Measurements from ENCODE around the gene DDX47.
"Not testable (repeated sequence)": the region's sequence is repeated elsewhere in the genome, so short reads cannot be mapped to it uniquely, and the experiment has no call there.

DDX47 gene

DNA sequence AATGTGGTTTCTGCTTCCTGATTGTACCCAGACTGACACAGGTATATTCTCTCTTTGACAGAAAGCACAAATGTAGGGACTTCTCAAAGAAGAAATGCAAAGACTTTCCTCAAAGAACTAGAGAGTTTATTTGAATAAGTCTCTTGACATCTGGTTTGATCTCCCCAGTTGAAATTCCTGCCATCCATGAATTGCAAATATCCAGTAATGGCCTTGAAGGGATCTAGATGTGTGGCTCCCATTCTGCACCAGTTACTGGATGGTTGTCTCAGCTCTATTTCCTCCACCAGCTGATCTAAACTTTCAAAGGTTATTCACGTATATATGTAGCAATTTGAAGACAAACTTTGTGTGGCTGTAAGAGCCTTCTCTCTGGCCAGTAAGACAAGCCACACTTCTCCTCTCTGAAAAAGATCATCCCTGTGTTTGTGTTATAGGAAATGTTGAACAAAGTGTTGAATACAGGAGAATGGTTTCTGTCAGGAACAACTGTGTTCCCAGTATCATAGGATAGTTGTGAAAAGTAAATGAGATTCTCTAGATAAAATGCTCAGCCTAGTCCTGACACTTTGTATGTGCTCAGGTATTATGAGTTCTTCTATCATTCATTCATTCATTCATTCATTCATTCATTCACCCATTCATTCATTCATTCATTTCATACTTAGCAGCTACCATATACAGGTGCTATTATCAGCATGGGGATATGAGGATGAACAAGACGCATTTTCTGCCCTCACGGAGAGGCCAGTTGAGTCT is 55.5 kb downstream of the DDX47 start:
- H3K27me3 ChIP-seq (ENCODE audit: control insufficient read depth, insufficient read depth, low read length, poor library complexity, severe bottlenecking): no peaks in the 10 kb centered on the region
- no peak overlapping the region for H3K4me3 ChIP-seq (ENCODE audit: insufficient read depth, low read depth, low read length)
- no peaks in the 10 kb centered on the region for H3K9me3 ChIP-seq (ENCODE audit: control insufficient read depth, low read length)
- no peak overlapping the region for H3K27ac ChIP-seq (ENCODE audit: insufficient read depth, low read depth, low read length, poor library complexity, severe bottlenecking)
- 80 to 87% methylated on average over 3 of the region's 3 CpGs for WGBS, 2 experiments
- H3K36me3 ChIP-seq (ENCODE audit: control insufficient read depth, insufficient read depth, low read length): no peaks in the 10 kb centered on the region
- no peaks in the 10 kb centered on the region for H3K4me1 ChIP-seq (ENCODE audit: control insufficient read depth, insufficient read depth, low read length)

DNA sequence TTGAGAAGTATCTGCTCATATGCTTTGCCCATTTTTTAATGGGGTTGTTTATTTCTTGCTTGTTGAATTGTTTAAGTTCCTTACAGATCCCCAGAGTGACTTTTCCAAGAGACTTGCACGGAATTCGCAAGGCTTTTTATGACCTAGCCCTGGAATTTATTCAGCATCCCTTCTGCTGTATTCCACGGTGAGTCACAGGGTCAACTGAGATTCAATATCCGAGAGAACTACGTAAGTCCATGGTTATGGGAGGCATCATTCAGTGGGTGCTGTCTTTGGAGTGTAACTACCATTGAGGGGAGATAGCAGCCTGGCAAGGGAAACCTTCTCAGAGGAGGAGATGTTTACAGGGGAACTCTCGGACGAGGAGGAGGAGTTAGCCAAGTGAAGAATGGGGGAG is 57.3 kb downstream of the DDX47 start:
- Histone ChIP-seq H3K4me1 (ENCODE audit: control insufficient read depth, insufficient read depth, low read length) (peaks cover 6% of the 10 kb centered on the region), H3K36me3 (ENCODE audit: control insufficient read depth, insufficient read depth, low read length) (no peaks in the 10 kb centered on the region), H3K9me3 (ENCODE audit: control insufficient read depth, low read length) (no peaks in the 10 kb centered on the region), H3K4me3 (ENCODE audit: insufficient read depth, low read depth, low read length) (no peak overlapping the region), H3K27me3 (ENCODE audit: control insufficient read depth, insufficient read depth, low read length, poor library complexity, severe bottlenecking) (no peaks in the 10 kb centered on the region), H3K27ac (ENCODE audit: insufficient read depth, low read depth, low read length, poor library complexity, severe bottlenecking) (no peak overlapping the region)
- WGBS, 2 experiments: 91 to 94% methylated on average over 7 of the region's 7 CpGs

DNA sequence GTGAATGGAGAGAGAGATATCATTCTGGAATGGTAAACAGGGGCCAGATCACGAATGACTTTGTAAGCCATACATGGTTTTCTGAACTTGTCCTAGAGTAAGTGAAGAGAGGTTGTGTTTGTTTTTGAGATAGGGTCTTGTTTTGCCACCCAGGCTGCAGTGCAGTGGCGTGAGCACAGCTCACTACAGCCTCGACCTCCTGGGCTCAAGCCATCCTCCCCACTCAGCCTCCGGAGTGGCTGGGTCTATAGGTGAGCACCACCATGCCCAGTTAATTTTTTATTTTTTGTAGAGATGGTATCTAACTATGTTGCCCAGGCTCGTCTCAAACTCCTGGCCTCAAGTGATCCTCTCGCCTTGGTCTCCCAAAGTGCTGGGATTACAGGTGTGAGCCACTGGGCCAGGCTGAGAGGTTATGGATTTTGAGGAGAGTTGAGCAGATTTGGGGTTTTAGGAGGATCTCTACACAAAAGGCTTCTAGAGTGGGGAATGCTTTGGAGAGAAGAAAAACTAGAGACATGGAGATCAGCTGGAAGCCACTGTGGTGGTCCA is 58.5 kb downstream of the DDX47 start:
- H3K36me3 ChIP-seq (ENCODE audit: control insufficient read depth, insufficient read depth, low read length): no peaks in the 10 kb centered on the region
- H3K9me3 ChIP-seq (ENCODE audit: control insufficient read depth, low read length): no peaks in the 10 kb centered on the region
- WGBS, 2 experiments: 94% methylated on average over 6 of the region's 6 CpGs
- H3K4me1 ChIP-seq (ENCODE audit: control insufficient read depth, insufficient read depth, low read length): peaks cover 6% of the 10 kb centered on the region
- no peak overlapping the region for H3K4me3 ChIP-seq (ENCODE audit: insufficient read depth, low read depth, low read length)
- no peak overlapping the region for H3K27ac ChIP-seq (ENCODE audit: insufficient read depth, low read depth, low read length, poor library complexity, severe bottlenecking)
- no peaks in the 10 kb centered on the region for H3K27me3 ChIP-seq (ENCODE audit: control insufficient read depth, insufficient read depth, low read length, poor library complexity, severe bottlenecking)

DNA sequence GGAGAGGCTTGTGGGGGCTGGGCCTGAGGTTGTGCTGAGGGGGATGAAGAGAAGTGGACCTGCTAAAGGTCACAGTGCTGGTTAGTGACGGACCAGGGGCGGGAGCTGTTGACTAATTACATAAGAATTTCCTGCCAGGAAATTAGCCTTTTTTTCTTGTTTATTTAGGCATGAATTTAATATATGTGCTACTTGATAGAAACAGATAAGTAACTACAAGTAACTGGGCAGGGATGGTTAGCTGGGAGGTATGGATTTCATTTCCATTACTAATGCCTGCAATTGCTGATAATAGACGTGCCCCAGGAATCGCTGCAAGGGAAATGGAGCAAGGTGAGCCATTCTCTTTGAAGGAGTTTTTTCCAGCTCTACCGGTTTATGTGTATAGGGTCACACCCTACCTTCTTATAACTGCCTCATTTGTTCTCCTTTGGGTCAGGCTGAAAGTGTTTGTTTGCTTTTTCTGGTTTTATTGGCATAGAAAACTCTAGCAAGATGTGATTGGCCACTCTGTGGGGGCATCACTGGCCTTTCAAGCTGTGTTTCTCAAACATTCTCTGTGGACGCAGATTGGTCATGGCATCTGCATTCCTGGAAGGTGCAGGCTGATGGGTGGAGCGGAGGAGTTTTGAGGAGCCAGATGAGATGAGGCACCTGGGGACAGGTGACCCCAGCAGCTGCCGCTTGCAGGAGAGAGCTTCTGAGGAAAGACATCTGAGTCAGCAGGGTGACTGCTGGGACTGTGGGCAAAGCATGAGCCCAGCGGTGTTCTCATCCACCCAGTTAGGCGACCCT is 59.2 kb downstream of the DDX47 start:
- 88 to 93% methylated on average over 9 of the region's 10 CpGs for WGBS, 2 experiments
- H3K27ac ChIP-seq (ENCODE audit: insufficient read depth, low read depth, low read length, poor library complexity, severe bottlenecking): no peak overlapping the region
- no peaks in the 10 kb centered on the region for H3K36me3 ChIP-seq (ENCODE audit: control insufficient read depth, insufficient read depth, low read length)
- peaks cover 6% of the 10 kb centered on the region for H3K4me1 ChIP-seq (ENCODE audit: control insufficient read depth, insufficient read depth, low read length)
- no peaks in the 10 kb centered on the region for H3K9me3 ChIP-seq (ENCODE audit: control insufficient read depth, low read length)
- H3K4me3 ChIP-seq (ENCODE audit: insufficient read depth, low read depth, low read length): no peak overlapping the region
- no peaks in the 10 kb centered on the region for H3K27me3 ChIP-seq (ENCODE audit: control insufficient read depth, insufficient read depth, low read length, poor library complexity, severe bottlenecking)

DNA sequence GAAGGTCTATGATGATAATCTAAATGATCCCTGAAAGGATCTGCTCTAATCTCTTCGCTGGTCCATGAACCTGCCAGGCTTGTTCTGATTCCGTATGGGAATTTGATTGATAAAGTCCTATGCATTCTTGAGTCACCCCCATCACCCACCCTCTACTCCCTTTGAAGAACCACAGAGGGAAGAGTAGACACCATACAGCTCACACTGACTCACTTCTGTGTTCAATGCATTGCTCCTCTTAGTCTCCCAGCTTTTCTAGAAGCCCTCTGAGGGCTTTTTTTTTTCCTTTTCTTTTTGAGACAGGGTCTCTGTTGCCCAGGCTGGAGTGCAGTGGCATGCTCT is 59.8 kb downstream of the DDX47 start:
- WGBS, 2 experiments: 90 to 98% methylated on average over 2 of the region's 2 CpGs
- no peaks in the 10 kb centered on the region for H3K27me3 ChIP-seq (ENCODE audit: control insufficient read depth, insufficient read depth, low read length, poor library complexity, severe bottlenecking)
- H3K27ac ChIP-seq (ENCODE audit: insufficient read depth, low read depth, low read length, poor library complexity, severe bottlenecking): no peak overlapping the region
- H3K36me3 ChIP-seq (ENCODE audit: control insufficient read depth, insufficient read depth, low read length): no peaks in the 10 kb centered on the region
- no peak overlapping the region for H3K4me3 ChIP-seq (ENCODE audit: insufficient read depth, low read depth, low read length)
- no peaks in the 10 kb centered on the region for H3K9me3 ChIP-seq (ENCODE audit: control insufficient read depth, low read length)
- peaks cover 6% of the 10 kb centered on the region for H3K4me1 ChIP-seq (ENCODE audit: control insufficient read depth, insufficient read depth, low read length)

DNA sequence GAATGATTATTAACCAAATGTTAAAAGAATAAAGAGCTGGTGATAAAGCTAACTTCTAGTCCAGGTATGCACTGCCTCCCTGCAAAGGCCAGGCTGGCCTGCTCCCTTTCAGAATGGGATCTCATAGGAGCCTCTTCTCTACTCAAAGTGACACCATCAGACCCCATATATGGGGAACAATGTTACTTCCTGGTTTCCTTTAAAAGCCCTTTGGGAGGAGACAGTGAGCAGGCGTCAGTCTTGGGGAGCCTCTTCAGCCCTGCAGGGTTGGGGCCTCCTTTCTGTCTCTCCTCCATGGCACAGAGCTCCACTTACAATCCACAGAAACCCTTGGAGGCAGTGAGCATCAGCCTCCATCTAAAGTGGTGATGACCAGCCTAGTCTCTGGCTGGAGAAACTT is 60.9 kb downstream of the DDX47 start:
- Histone ChIP-seq H3K36me3 (ENCODE audit: control insufficient read depth, insufficient read depth, low read length) (no peaks in the 10 kb centered on the region), H3K4me1 (ENCODE audit: control insufficient read depth, insufficient read depth, low read length) (peaks cover 6% of the 10 kb centered on the region), H3K9me3 (ENCODE audit: control insufficient read depth, low read length) (no peaks in the 10 kb centered on the region), H3K27me3 (ENCODE audit: control insufficient read depth, insufficient read depth, low read length, poor library complexity, severe bottlenecking) (no peaks in the 10 kb centered on the region), H3K4me3 (ENCODE audit: insufficient read depth, low read depth, low read length) (no peak overlapping the region), H3K27ac (ENCODE audit: insufficient read depth, low read depth, low read length, poor library complexity, severe bottlenecking) (no peak overlapping the region)
- 63 to 75% methylated on average over 1 of the region's 1 CpG for WGBS, 2 experiments

DNA sequence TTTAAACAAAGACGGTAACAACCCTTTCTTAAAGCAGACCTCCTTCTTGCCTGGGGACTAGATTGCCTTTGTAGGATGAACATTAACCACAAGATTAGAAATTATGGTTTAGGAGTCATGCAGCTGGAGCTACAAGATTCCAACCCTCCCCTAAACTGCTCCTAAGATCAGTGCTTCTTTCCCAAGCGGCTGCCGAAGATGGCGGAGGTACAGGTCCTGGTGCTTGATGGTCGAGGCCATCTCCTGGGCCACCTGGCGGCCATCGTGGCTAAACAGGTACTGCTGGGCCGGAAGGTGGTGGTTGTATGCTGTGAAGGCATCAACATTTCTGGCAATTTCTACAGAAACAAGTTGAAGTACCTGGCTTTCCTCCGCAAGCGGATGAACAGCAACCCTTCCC is 62.2 kb downstream of the DDX47 start:
- H3K27me3 ChIP-seq (ENCODE audit: control insufficient read depth, insufficient read depth, low read length, poor library complexity, severe bottlenecking); H3K4me1 ChIP-seq (ENCODE audit: control insufficient read depth, insufficient read depth, low read length); H3K36me3 ChIP-seq (ENCODE audit: control insufficient read depth, insufficient read depth, low read length); H3K27ac ChIP-seq (ENCODE audit: insufficient read depth, low read depth, low read length, poor library complexity, severe bottlenecking); H3K4me3 ChIP-seq (ENCODE audit: insufficient read depth, low read depth, low read length); H3K9me3 ChIP-seq (ENCODE audit: control insufficient read depth, low read length): not testable (repeated sequence)
- WGBS, 2 experiments: 97 to 98% methylated on average over 10 of the region's 10 CpGs

DNA sequence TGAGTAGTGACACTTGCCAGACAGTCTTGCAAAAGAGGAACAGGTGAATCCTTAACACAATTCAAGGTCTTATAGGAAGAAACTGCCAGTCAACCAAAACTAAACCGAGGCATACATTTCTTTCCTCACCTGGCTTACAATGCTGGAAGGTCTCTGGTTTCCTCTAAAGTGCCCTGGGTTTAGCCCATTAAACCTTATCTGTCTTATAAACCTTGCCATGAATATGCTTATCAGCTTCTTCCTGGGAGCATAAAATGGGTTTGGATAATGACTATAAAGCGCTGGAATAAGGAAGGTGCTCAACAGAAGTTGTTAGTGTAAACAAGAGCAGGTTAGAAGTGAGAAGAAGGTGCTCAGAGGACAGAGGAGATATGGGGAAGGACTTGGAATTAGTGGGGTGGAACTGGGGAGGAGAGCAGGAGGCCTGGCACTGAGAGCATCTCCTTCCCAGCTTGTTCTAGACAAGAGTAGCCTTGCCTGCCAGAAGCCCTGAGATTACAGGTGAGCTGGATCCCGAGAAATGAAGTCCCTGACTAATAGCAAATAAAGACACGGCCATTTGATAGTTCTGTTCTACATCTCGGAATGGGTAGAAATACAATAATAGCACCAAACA is 64.1 kb downstream of the DDX47 start:
- 90 to 92% methylated on average over 5 of the region's 5 CpGs for WGBS, 2 experiments
- Histone ChIP-seq H3K27me3 (ENCODE audit: control insufficient read depth, insufficient read depth, low read length, poor library complexity, severe bottlenecking) (no peaks in the 10 kb centered on the region), H3K4me3 (ENCODE audit: insufficient read depth, low read depth, low read length) (no peak overlapping the region), H3K9me3 (ENCODE audit: control insufficient read depth, low read length) (no peaks in the 10 kb centered on the region), H3K36me3 (ENCODE audit: control insufficient read depth, insufficient read depth, low read length) (no peaks in the 10 kb centered on the region), H3K4me1 (ENCODE audit: control insufficient read depth, insufficient read depth, low read length) (peaks cover 6% of the 10 kb centered on the region), H3K27ac (ENCODE audit: insufficient read depth, low read depth, low read length, poor library complexity, severe bottlenecking) (no peak overlapping the region)

DNA sequence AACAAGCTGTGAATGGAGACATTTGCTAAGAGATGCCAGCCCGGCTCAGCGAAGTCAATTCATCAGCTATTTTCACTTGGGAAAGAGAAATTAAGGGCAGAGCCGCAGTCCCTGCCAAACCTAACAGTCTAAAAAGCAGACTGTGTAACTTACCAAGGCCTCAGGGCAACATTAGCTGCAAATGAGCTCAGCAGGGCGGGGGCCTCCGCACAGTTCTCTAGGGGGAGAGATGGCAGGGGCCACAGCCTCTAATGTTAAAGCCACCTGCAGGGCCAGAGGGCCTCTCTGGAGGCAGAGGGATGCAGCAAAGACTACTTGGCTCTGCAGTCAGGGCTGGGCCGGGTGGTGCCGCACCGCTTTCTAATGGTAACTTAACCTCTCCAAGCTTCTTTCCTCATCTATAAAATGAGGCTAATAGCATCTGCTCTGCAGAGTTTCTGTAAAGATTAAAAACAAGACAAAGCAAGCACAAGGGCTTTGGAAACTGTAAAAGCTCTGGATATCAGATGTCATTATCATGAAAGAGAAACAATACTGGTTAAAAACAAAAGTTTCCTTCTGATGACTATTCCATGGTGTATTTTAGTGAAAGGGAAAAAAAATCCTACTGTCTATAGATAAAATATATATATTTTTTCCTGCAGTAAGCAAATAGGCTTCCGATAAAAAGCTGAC is 64.8 kb downstream of the DDX47 start:
- Histone ChIP-seq H3K36me3 (ENCODE audit: control insufficient read depth, insufficient read depth, low read length) (no peaks in the 10 kb centered on the region), H3K27me3 (ENCODE audit: control insufficient read depth, insufficient read depth, low read length, poor library complexity, severe bottlenecking) (no peaks in the 10 kb centered on the region), H3K9me3 (ENCODE audit: control insufficient read depth, low read length) (no peaks in the 10 kb centered on the region), H3K27ac (ENCODE audit: insufficient read depth, low read depth, low read length, poor library complexity, severe bottlenecking) (no peak overlapping the region), H3K4me3 (ENCODE audit: insufficient read depth, low read depth, low read length) (no peak overlapping the region), H3K4me1 (ENCODE audit: control insufficient read depth, insufficient read depth, low read length) (peaks cover 6% of the 10 kb centered on the region)
- WGBS, 2 experiments: 94 to 95% methylated on average over 9 of the region's 9 CpGs
